Measurements from ENCODE around the gene TMOD1.
"Not testable (repeated sequence)": the region's sequence is repeated elsewhere in the genome, so short reads cannot be mapped to it uniquely, and the experiment has no call there.

TMOD1 gene

DNA sequence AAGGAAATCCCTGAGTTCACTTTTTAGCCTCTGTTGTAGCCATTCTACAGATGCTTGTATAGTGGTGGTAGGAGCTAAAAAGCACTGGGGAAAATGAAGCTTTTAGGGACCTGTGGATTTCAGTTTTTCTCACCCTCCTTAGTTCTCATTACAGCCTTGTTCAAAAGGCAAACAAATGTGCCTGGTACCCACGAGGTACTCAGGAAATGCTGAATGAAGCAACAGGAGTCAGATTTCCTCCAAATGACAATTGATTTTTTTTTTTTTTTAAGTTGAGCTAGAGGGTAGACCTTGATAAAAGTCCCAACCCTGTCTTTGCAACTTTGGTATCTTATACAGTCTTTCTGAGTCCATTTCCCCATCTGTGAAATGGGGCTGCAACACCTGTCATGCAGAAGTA lies 21.3 kb upstream of the TMOD1 start:
- Histone ChIP-seq H3K4me3 (no peak overlapping the region), H3K27me3 (ENCODE audit: low read depth) (no peaks in the 10 kb centered on the region), H3K36me3 (replicated peaks) (no peaks in the 10 kb centered on the region), H3K9me3 (no peaks in the 10 kb centered on the region), H3K4me1 (peaks cover 2% of the 10 kb centered on the region)
- no peak for DNase-seq (ENCODE audit: low spot score in 2 of 2)
- in situ Hi-C loops (cut with MboI; ENCODE audit: low sequenced_read_pairs) = no loop called here

DNA sequence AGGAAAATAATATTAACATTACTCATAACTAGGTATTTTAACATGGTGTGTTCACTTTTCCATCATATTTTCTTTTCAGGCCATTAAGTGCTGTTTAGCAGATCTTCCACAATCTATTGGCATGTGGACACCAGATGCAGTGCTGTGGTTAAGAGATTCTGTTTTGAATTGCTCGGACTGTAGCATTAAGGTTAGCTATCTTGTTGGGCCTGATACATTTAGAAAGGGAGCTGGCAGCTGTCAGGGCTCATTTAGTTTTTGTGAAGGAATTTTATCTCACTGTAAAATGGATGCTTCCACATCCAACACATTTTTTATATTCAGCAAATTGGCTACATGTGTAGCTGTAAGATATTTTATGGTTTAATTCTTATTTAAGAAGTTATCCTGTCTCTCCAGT lies 20.7 kb upstream of the TMOD1 start:
- no peak for DNase-seq (ENCODE audit: low spot score in 2 of 2)
- Histone ChIP-seq H3K27me3 (ENCODE audit: low read depth) (no peaks in the 10 kb centered on the region), H3K4me1 (no peaks in the 10 kb centered on the region), H3K9me3 (no peaks in the 10 kb centered on the region), H3K36me3 (replicated peaks) (no peaks in the 10 kb centered on the region), H3K4me3 (no peak overlapping the region)
- in situ Hi-C loops (cut with MboI; ENCODE audit: low sequenced_read_pairs) = no loop called here

DNA sequence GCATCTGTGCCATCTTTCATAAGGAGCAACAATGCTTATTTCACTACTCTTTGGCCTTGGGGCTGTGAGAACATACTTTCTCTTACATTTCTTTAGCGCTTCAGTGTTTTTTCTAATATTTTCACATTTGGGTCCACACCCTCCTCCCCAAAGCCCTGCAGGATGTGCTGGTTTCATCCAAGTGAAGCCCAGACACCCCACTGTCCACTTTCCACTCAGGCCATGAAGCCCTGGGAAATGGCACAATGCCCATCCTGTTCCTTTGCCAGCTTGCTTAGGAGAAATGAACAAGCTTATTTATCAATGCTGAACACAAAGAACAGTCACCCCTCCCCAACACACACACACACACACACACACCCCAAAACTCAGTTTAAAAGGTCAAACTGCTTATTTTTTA lies 17.3 kb upstream of the TMOD1 start:
- Histone ChIP-seq H3K9me3 (no peaks in the 10 kb centered on the region), H3K4me1 (no peaks in the 10 kb centered on the region), H3K36me3 (replicated peaks) (no peaks in the 10 kb centered on the region), H3K27me3 (ENCODE audit: low read depth) (no peaks in the 10 kb centered on the region), H3K4me3 (no peak overlapping the region)
- no peak for DNase-seq (ENCODE audit: low spot score in 2 of 2)
- in situ Hi-C loops (cut with MboI; ENCODE audit: low sequenced_read_pairs) = no loop called here

DNA sequence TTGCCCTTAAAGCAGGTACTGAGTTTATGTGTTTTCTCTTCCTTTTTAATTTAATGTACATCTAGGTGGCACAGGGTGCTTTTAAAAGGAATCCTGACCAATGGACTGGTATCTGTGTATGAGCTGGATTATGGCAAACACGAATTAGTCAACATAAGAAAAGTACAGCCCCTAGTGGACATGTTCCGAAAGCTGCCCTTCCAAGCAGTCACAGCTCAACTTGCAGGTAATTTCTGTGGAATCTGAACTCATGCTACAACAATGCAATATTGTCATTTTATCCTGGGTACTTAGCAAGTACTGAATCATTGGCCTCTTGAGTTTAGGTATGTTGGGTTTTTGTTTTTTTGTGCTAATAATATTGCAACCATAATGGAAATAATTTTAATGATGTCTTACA lies 14.4 kb upstream of the TMOD1 start:
- in situ Hi-C loops (cut with MboI; ENCODE audit: low sequenced_read_pairs) = no loop called here
- no peaks in the 10 kb centered on the region for H3K4me1 ChIP-seq
- H3K4me3 ChIP-seq = no peak overlapping the region
- H3K9me3 ChIP-seq = no peaks in the 10 kb centered on the region
- no peaks in the 10 kb centered on the region for H3K36me3 ChIP-seq (replicated peaks)
- no peaks in the 10 kb centered on the region for H3K27me3 ChIP-seq (ENCODE audit: low read depth)
- DNase-seq (ENCODE audit: low spot score in 2 of 2) = no peak

DNA sequence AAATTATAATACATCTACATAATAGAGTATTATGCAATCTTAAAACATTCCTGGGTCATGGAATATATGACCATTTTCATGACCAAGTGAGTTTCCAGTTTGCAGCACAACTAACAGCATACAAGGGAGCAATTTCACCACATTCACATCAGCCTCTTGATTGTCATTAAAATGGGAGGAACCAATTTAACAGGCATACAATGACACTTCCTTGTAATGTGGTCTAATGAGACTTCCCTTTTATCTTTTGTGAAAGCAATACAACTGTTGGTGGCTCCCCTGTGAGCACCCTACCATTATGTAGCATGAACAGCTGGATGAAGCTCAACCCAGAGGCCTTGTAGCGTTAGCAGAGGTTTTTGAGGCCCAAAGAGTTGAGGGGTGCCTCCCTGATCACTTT lies 13.6 kb upstream of the TMOD1 start:
- in situ Hi-C loops (cut with MboI; ENCODE audit: low sequenced_read_pairs) = no loop called here
- Histone ChIP-seq H3K36me3 (replicated peaks) (no peaks in the 10 kb centered on the region), H3K4me1 (no peaks in the 10 kb centered on the region), H3K4me3 (no peak overlapping the region), H3K27me3 (ENCODE audit: low read depth) (no peaks in the 10 kb centered on the region), H3K9me3 (no peaks in the 10 kb centered on the region)
- no peak for DNase-seq (ENCODE audit: low spot score in 2 of 2)

DNA sequence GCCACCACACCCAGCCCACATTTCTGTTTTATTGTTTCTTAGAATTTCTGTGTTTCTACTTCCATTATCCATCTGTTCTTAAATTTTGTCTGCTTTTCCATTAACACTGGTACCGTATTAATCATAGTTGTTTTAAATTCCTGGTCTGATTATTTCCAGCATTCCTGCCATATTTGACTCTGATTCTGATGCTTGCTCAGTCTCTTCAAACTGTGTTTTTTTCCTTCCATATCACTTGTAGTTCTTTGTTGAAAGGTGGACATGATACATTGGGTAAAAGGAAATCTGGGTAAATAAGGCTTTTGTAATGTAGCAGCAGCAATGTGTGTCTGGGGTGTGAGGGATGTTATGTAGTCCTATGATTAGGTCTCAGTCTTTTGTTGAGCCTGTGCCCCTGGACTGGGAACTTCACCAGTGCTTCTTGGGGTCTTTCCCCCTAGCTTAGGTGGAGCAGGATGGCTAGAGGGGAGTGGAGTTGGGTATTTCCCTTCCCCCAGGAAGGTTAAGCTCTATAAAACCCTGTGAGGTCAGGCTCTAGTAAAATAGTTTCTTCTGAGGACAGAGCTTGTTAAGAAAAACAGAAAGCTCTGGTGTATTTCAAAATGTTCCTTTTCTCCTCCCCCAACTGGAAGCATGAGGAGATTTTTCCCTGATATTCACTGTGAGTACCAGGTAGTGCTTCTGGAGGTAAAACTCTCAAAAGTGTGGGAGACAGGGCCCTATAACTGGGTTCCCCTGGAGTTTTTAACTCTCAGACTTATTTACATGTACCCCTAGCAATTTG lies 10.1 kb upstream of the TMOD1 start:
- Histone ChIP-seq H3K4me3 (no peak overlapping the region), H3K27me3 (ENCODE audit: low read depth) (no peaks in the 10 kb centered on the region), H3K4me1 (no peaks in the 10 kb centered on the region), H3K36me3 (replicated peaks) (no peaks in the 10 kb centered on the region), H3K9me3 (no peaks in the 10 kb centered on the region)
- no peak for DNase-seq (ENCODE audit: low spot score in 2 of 2)
- in situ Hi-C loops (cut with MboI; ENCODE audit: low sequenced_read_pairs) = no loop called here

DNA sequence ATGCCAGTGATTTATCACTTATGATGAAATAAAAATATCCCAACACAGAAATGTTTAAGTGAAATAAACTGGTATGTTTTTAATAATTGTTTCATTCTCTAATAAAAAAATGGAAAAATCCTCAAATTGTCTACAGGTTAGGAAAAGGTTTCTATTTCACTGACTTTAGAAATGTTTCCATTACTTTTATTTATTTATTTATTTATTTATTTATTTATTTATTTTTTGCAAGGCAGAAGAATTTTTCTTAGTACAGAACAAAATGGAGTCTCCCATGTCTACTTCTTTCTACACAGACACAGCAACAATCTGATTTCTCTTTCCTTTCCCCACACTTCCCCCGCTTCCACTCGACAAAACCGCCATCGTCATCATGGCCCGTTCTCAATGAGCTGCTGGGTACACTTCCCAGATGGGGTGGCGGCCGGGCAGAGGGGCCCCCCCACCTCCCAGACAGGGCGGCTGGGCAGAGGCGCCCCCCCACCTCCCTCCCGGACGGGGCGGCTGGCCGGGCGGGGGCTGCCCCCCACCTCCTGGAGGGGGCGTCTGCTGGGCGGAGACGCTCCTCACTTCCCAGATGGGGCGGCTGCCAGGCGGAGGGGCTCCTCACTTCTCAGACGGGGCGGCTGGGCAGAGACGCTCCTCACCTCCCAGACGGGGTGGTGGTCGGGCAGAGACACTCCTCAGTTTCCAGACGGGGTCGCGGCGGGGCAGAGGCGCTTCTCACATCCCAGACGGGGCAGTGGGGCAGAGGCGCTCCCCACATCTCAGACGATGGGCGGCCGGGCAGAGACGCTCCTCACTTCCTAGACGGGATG lies 3.7 kb upstream of the TMOD1 start:
- H3K27me3 ChIP-seq (ENCODE audit: low read depth); H3K9me3 ChIP-seq; DNase-seq (ENCODE audit: low spot score in 2 of 2); H3K4me1 ChIP-seq; in situ Hi-C loops (cut with MboI; ENCODE audit: low sequenced_read_pairs); H3K36me3 ChIP-seq (replicated peaks); H3K4me3 ChIP-seq: not testable (repeated sequence)

DNA sequence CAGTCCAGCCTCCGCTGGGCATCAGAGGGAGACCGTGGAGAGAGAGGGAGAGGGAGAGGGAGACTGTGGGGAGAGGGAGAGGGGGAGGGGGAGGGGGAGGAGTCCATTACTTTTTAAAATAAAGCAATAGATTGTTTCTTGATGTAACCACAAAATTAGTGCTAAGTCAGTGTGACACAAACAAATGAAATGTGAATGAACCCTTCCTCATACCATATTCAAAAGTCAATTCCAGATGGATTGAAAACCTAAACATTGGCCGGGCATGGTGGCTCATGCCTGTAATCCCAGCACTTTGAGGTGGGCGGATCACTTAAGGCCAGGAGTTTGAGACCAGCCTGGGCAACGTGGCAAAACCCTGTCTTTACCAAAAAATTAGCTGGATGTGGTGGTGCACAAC lies 2.6 kb upstream of the TMOD1 start:
- in situ Hi-C loops (cut with MboI; ENCODE audit: low sequenced_read_pairs); H3K9me3 ChIP-seq; H3K36me3 ChIP-seq (replicated peaks); DNase-seq (ENCODE audit: low spot score in 2 of 2); H3K4me1 ChIP-seq; H3K27me3 ChIP-seq (ENCODE audit: low read depth); H3K4me3 ChIP-seq: not testable (repeated sequence)

DNA sequence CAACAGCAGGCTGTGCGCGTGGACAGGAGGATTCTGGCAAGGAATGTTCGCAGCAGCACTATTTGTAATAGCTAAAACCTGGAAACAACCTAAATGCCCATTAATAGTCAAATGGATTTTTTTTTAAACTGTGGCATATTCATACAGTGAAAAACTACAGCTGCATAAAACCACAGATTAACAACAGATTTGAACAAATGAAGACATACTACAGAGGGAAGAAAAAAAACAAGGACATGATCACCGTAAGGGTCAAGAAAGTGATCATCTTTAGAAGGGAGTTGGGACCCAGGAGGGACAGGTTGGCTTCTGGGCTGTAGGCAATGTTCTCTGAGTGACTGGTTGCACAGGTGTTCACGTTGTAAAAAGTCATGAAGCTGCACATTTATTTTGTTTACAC lies 1.2 kb upstream of the TMOD1 start:
- DNase-seq (ENCODE audit: low spot score in 2 of 2) = no peak
- no peak overlapping the region for H3K4me3 ChIP-seq
- no peaks in the 10 kb centered on the region for H3K4me1 ChIP-seq
- no peaks in the 10 kb centered on the region for H3K36me3 ChIP-seq (replicated peaks)
- H3K9me3 ChIP-seq = no peaks in the 10 kb centered on the region
- in situ Hi-C loops (cut with MboI; ENCODE audit: low sequenced_read_pairs) = no loop called here
- peaks cover 14% of the 10 kb centered on the region for H3K27me3 ChIP-seq (ENCODE audit: low read depth)

DNA sequence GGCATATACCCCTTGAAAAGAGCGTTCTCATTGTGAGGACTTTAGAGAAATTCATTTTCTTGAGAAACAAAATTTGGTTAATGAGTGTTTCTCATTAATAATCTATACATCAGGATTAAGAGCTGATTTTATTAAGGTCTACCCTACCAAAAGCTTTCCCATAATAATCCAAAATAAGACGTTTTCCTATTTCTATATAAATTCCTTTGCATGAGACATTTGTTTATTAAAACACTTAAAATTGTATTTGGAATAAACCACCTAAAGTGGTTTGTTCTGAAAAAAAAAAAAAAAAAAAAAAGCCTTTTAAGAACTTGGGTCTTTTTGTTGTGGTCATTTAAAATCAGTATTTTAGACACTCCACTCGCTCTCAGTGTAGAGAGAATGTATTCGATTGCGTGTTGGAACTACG lies 695 bp upstream of the TMOD1 start:
- no peak for DNase-seq (ENCODE audit: low spot score in 2 of 2)
- in situ Hi-C loops (cut with MboI; ENCODE audit: low sequenced_read_pairs) = no loop called here
- Histone ChIP-seq H3K4me3 (peak overlapping the region; percentile 26), H3K4me1 (no peaks in the 10 kb centered on the region), H3K27me3 (ENCODE audit: low read depth) (peaks cover 14% of the 10 kb centered on the region), H3K36me3 (replicated peaks) (no peaks in the 10 kb centered on the region), H3K9me3 (no peaks in the 10 kb centered on the region)

DNA sequence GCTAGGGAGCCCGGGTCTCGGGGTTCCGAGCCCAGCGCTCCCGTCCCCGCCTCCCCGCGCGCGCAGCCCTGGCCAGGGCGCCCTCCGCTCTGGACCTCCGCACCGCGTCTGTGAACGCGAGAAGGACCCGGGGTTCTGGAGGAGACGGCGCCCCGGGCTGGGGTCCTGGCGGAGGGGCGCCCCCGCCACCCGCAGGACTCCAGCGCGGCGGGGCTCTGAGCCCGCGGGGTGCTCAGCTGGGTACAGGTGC lies 431 bp downstream of the TMOD1 start:
- DNase-seq (ENCODE audit: low spot score in 2 of 2) = peak in 1 of 2 experiments; percentile 24
- in situ Hi-C loops (cut with MboI; ENCODE audit: low sequenced_read_pairs) = no loop called here
- H3K36me3 ChIP-seq (replicated peaks) = no peaks in the 10 kb centered on the region
- no peaks in the 10 kb centered on the region for H3K9me3 ChIP-seq
- H3K4me3 ChIP-seq = peak overlapping the region; percentile 49
- peaks cover 14% of the 10 kb centered on the region for H3K27me3 ChIP-seq (ENCODE audit: low read depth)
- no peaks in the 10 kb centered on the region for H3K4me1 ChIP-seq

DNA sequence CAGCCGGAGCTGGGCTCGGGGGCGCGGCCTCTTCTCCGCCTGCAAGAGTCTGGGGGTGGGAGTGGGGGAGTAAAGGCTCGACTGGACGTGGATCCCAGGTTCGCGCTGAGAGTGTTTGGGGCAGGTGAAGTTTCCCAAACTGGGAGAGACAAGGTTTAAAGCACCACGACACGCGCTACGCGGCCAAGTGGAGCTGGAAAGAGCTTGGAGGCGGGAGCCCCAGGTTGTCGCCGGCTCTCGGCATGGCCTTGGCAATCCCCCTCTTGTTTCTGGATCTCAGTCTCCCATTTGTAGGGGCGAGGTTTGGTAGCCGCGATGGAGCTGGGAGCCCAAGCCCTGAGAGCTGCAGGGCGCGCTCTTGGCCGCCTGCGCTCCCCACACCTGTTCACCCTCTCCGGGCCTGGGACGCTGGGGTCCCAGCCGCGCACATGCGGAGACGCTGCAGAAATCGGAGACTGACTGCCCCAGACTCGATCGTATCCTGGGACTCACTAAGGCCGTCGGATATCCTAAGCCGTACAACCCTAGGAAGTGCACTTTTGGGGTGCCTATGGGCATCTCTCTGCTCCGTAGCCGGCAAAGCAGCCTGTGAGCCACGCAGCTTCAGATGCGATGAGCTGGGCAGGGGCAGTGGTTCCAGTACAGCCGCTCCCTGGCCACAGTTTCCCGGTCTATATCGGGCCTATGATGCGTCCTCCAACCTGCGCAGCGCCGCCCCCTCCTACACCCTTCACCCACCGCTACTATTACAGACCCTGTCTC lies 937 bp downstream of the TMOD1 start:
- no peaks in the 10 kb centered on the region for H3K36me3 ChIP-seq (replicated peaks)
- peak overlapping the region; percentile 49 for H3K4me3 ChIP-seq
- no peaks in the 10 kb centered on the region for H3K9me3 ChIP-seq
- in situ Hi-C loops (cut with MboI; ENCODE audit: low sequenced_read_pairs) = no loop called here
- no peaks in the 10 kb centered on the region for H3K4me1 ChIP-seq
- peaks cover 14% of the 10 kb centered on the region for H3K27me3 ChIP-seq (ENCODE audit: low read depth)
- DNase-seq (ENCODE audit: low spot score in 2 of 2) = peak in 1 of 2 experiments; percentile 16

DNA sequence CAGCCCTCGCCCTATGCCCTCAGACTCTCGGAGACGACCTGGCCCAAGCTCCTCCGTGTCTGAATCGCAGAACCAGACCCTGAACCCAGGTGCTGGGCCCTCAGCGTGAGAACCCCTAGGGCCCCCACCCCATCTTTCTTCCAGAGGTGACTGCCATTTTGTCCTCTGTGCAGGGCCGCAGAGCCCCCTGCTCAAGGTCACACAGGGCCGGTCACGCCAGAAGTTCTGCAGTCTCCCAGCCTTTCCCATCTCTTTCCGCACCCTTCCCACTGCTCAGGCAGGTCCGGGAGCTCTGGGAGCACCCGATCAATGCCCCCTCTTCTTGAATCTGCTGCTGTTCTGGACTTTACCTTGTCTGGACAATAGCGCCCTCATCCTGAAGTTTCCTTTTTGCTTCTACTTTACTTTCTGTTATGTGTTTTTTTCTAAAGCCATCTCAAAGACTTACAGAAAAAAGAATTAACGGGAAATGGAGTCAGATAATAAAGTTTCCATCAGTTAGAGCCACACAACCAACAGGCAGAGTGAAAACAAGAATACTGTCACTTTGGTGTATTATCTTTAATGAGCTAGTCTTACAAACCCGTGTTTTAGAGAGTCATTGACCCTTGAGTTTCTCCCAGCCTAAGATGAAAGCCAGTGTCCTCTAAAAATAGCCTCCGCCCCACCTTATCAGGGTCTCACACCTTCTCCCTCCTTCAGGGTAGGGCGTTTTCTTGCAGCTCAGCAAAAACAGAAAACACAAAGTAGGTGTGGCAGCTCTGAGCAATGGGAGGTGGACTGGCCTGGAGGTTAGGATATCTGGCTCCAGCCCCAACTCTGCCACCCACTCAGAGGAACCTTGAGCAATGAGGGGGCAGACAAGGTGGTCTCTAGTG lies 1.8 kb downstream of the TMOD1 start:
- Histone ChIP-seq H3K27me3 (ENCODE audit: low read depth) (peaks cover 14% of the 10 kb centered on the region), H3K9me3 (no peaks in the 10 kb centered on the region), H3K36me3 (replicated peaks) (no peaks in the 10 kb centered on the region), H3K4me1 (no peaks in the 10 kb centered on the region), H3K4me3 (no peak overlapping the region)
- no peak for DNase-seq (ENCODE audit: low spot score in 2 of 2)
- in situ Hi-C loops (cut with MboI; ENCODE audit: low sequenced_read_pairs) = no loop called here

All from HAP-1 (cell line).